H1 (cell line): Measurements from ENCODE around the gene GALNT15. TPM values are rescaled to one million over a fixed set of nuclear protein-coding genes. Genes with fewer than 3 reads are reported as not detected.

Experiments used
- CTCF ChIA-PET: fragments of 300-600 bp; sonication (Branson Sonifier 250); formaldehyde crosslinking; loops from one replicate; lab custom pipeline; 2021; ENCODE audit not compliant: partially characterized antibody; lab: Charles Lee
- POLR2A ChIA-PET: fragments of 300-600 bp; sonication (Branson Sonifier 250); formaldehyde crosslinking; loops from one replicate; lab custom pipeline; 2021; ENCODE audit warnings: inconsistent platforms; ENCODE audit not compliant: partially characterized antibody; lab: Charles Lee
- DNase-seq, 2 experiments: peaks; one replicate each; pipeline versions ENCODE4 v3.0.0 to v3.0.0-alpha.2; 2010 to 2022; ENCODE audit warnings: low spot score in 2 of 2, low read depth in 1 of 2, mixed read lengths in 1 of 2
- FAIRE-seq: peaks from 2 replicates; lab custom pipeline; 2011; peaks lifted over from hg19 to GRCh38; lab: Jason Lieb, UNC
- H2AFZ ChIP-seq: 2 replicates; pipeline ENCODE4 v1.8.1; 2012; ENCODE audit warnings: low read length, inconsistent platforms
- H2AK5ac ChIP-seq: 2 replicates; pipeline ENCODE4 v1.6.1; 2013; ENCODE audit warnings: low read depth, low read length
- H2BK120ac ChIP-seq: replicated peaks from 2 replicates; pipeline ENCODE3; 2013; ENCODE audit warnings: low read depth, low read length, inconsistent platforms
- H2BK12ac ChIP-seq: 2 replicates; pipeline ENCODE4 v1.6.1; 2013; ENCODE audit warnings: low read depth, low read length
- H2BK15ac ChIP-seq: 2 replicates; pipeline ENCODE4 v1.6.1; 2013; ENCODE audit warnings: low read length
- H2BK20ac ChIP-seq: 2 replicates; pipeline ENCODE4 v1.6.1; 2013; ENCODE audit warnings: low read length
- H2BK5ac ChIP-seq: 2 replicates; pipeline ENCODE4 v1.6.1; 2013; ENCODE audit warnings: low read depth, low read length
- H3K14ac ChIP-seq: 2 replicates; pipeline ENCODE4 v1.6.1; 2013; ENCODE audit warnings: inconsistent platforms; ENCODE audit not compliant: insufficient read length
- H3K18ac ChIP-seq: 2 replicates; pipeline ENCODE4 v1.6.1; 2013; ENCODE audit warnings: low read length; ENCODE audit errors: extremely low read depth
- H3K23ac ChIP-seq: 2 replicates; pipeline ENCODE4 v1.6.1; 2013; ENCODE audit warnings: inconsistent platforms; ENCODE audit not compliant: insufficient read length
- H3K23me2 ChIP-seq: 2 replicates; pipeline ENCODE4 v1.6.1; 2013; ENCODE audit warnings: low read depth, low read length
- H3K27ac ChIP-seq: 2 replicates; pipeline ENCODE4 v1.6.1; 2011; ENCODE audit warnings: low read depth, low read length, inconsistent platforms
- H3K27me3 ChIP-seq, 4 experiments: replicated peaks in 1 of 4; 1 replicate in 1 of 4; 2 replicates in 3 of 4; pipeline versions ENCODE4 v1.6.1 to v1.8.1; 2011 to 2013; ENCODE audit warnings: low read length in 3 of 4, mild to moderate bottlenecking in 3 of 4, inconsistent platforms in 2 of 4, mixed read lengths in 2 of 4, moderate library complexity in 1 of 4; ENCODE audit not compliant: control insufficient read depth in 3 of 4, insufficient read depth in 3 of 4; ENCODE audit errors: extremely low read depth in 1 of 4
- H3K36me3 ChIP-seq, 4 experiments: 2 replicates each; pipeline versions ENCODE4 v1.6.1 to v1.8.1; 2011 to 2013; ENCODE audit warnings: mild to moderate bottlenecking in 4 of 4, low read length in 3 of 4, moderate library complexity in 2 of 4, control low read depth in 1 of 4, inconsistent platforms in 1 of 4; ENCODE audit not compliant: insufficient read depth in 4 of 4, control insufficient read depth in 2 of 4
- H3K4ac ChIP-seq: replicated peaks from 2 replicates; pipeline ENCODE3; 2013; ENCODE audit warnings: low read length, low read depth, mixed read lengths, inconsistent platforms; ENCODE audit not compliant: insufficient read length
- H3K4me1 ChIP-seq, 4 experiments: replicated peaks in 1 of 4; 1 replicate in 1 of 4; 2 replicates in 3 of 4; pipeline versions ENCODE4 v1.6.1 to v1.8.1; 2011 to 2013; ENCODE audit warnings: low read length in 3 of 4, inconsistent platforms in 2 of 4, mixed read lengths in 1 of 4; ENCODE audit not compliant: insufficient read depth in 4 of 4, control insufficient read depth in 3 of 4
- H3K4me2 ChIP-seq, 2 experiments: 2 replicates each; pipeline versions ENCODE4 v1.6.1 to v1.8.1; 2011 to 2013; ENCODE audit warnings: low read depth in 2 of 2, low read length in 2 of 2, control low read depth in 1 of 2, inconsistent platforms in 1 of 2, mild to moderate bottlenecking in 1 of 2; ENCODE audit not compliant: insufficient read depth in 1 of 2
- H3K4me3 ChIP-seq, 4 experiments: fragments of 200-600, 300-600 bp in 1 of 4; sonication (generic), shearing (Covaris generic), sonication (Bioruptor Twin) in 1 of 4; 2 replicates each; pipeline versions ENCODE4 v1.5.1 to v1.8.1; 2011 to 2016; ENCODE audit warnings: low read length in 4 of 4, low read depth in 3 of 4, control low read depth in 2 of 4, inconsistent platforms in 2 of 4, mild to moderate bottlenecking in 2 of 4, mixed read lengths in 1 of 4, moderate library complexity in 1 of 4; ENCODE audit not compliant: insufficient read depth in 2 of 4; ENCODE audit errors: extremely low read depth in 1 of 4
- H3K56ac ChIP-seq: replicated peaks from 2 replicates; pipeline ENCODE3; 2013; ENCODE audit warnings: low read depth, mild to moderate bottlenecking, mixed read lengths, low read length, inconsistent platforms; ENCODE audit not compliant: insufficient read length
- H3K79me1 ChIP-seq: 2 replicates; pipeline ENCODE4 v1.6.1; 2013; ENCODE audit warnings: low read depth, low read length, control low read depth
- H3K79me2 ChIP-seq, 2 experiments: 2 replicates each; pipeline versions ENCODE4 v1.6.1 to v1.8.1; 2012 to 2013; ENCODE audit warnings: low read length in 2 of 2, mild to moderate bottlenecking in 2 of 2, inconsistent platforms in 1 of 2; ENCODE audit not compliant: insufficient read depth in 2 of 2, control insufficient read depth in 1 of 2
- H3K9ac ChIP-seq, 4 experiments: replicated peaks in 1 of 4; 1 replicate in 1 of 4; 2 replicates in 3 of 4; pipeline versions ENCODE4 v1.6.1 to v1.8.1; 2011 to 2013; ENCODE audit warnings: low read depth in 3 of 4, low read length in 3 of 4, control low read depth in 2 of 4, mild to moderate bottlenecking in 2 of 4, moderate library complexity in 2 of 4, inconsistent platforms in 1 of 4; ENCODE audit errors: extremely low read depth in 1 of 4
- H3K9me3 ChIP-seq, 2 experiments: 2 replicates each; pipeline versions ENCODE4 v1.6.1 to v1.8.1; 2012 to 2013; ENCODE audit warnings: mild to moderate bottlenecking in 2 of 2, moderate library complexity in 2 of 2, control low read depth in 1 of 2, inconsistent platforms in 1 of 2, low read depth in 1 of 2, low read length in 1 of 2, mixed read lengths in 1 of 2; ENCODE audit not compliant: insufficient read depth in 2 of 2
- H4K20me1 ChIP-seq, 2 experiments: replicated peaks in 1 of 2; 2 replicates each; pipeline versions ENCODE3 to v1.8.1; 2011 to 2013; ENCODE audit warnings: inconsistent platforms in 2 of 2, low read length in 2 of 2, mild to moderate bottlenecking in 1 of 2; ENCODE audit not compliant: insufficient read depth in 2 of 2, control insufficient read depth in 1 of 2
- H4K5ac ChIP-seq: 2 replicates; pipeline ENCODE4 v1.6.1; 2013; ENCODE audit warnings: low read length, low read depth, mixed read lengths, inconsistent platforms; ENCODE audit not compliant: insufficient read length
- H4K8ac ChIP-seq: 2 replicates; pipeline ENCODE4 v1.8.0; 2013; ENCODE audit warnings: mild to moderate bottlenecking, moderate library complexity, low read length, inconsistent platforms; ENCODE audit not compliant: insufficient read depth; ENCODE audit errors: extremely low read depth
- H4K91ac ChIP-seq: replicated peaks from 2 replicates; pipeline ENCODE3; 2013; ENCODE audit warnings: low read length, mixed read lengths, inconsistent platforms; ENCODE audit not compliant: insufficient read length
- POLR2A ChIP-seq, 2 experiments: IDR thresholded peaks; 1 replicate in 1 of 2; 2 replicates in 1 of 2; pipeline ENCODE4 v1.6.1; 2011; ENCODE audit warnings: low read depth in 2 of 2, low read length in 2 of 2, mild to moderate bottlenecking in 2 of 2; ENCODE audit errors: control extremely low read depth in 1 of 2
- RAD21 ChIP-seq, 2 experiments: IDR thresholded peaks in 1 of 2; conservative IDR thresholded peaks in 1 of 2; 2 replicates each; pipeline ENCODE4 v1.6.1; 2011; ENCODE audit warnings: low read depth in 2 of 2, low read length in 2 of 2, improper control_type of control experiment in 1 of 2, inconsistent platforms in 1 of 2, mild to moderate bottlenecking in 1 of 2, moderate library complexity in 1 of 2
- WGBS, 2 experiments: shearing (Covaris generic) in 1 of 2; methylation state at CpG; one replicate each; pipeline versions ENCODE4 v1.1.6 to v1.1.7; 2013 to 2015; ENCODE audit warnings: low lambda C conversion rate in 2 of 2, mixed read lengths in 2 of 2, inconsistent platforms in 1 of 2, low coverage in 1 of 2, missing lambda C conversion rate in 1 of 2; ENCODE audit not compliant: insufficient replicate concordance in 2 of 2, insufficient coverage in 1 of 2, insufficient read length in 1 of 2; ENCODE audit errors: extremely low coverage in 1 of 2, missing lambda C conversion rate in 1 of 2; 5-methylcytosine and 5-hydroxymethylcytosine counted together
- polyA plus RNA-seq, 7 experiments: library from polyadenylated mRNA; depleted of rRNA in 3 of 7; stranded (reverse) in 5 of 7; unstranded in 2 of 7; fragments of >200 nt in 5 of 7; fragments of 200-250 nt in 2 of 7; gene quantifications; 1 replicate in 5 of 7; 2 replicates in 1 of 7; 4 replicates in 1 of 7; pipeline versions ENCODE4 v1.2.1 to v1.2.3, GENCODE V29; 2011 to 2013; ENCODE audit warnings: missing spikeins in 2 of 7, mixed read lengths in 2 of 7
- total RNA-seq: library from RNA; stranded (reverse); fragmentation: NEBNext Ultra II Directional; extraction: Animal tissue kit (Norgen Biotek cat#: 25700); gene quantifications from 2 replicates; pipeline ENCODE4 v1.2.1, GENCODE V29; 2021

GALNT15 gene
- total and polyA plus RNA-seq, 2 of the 8 experiments (the other 6 are each of a cell fraction or from before 2014, with no cell fraction given): 0.02 TPM; not detected in 1

GRCh38 chr3:16211176-16211904, 36.9 kb downstream of the GALNT15 start:
- Histone ChIP-seq H3K36me3 (no peaks in the 10 kb centered on the region), H3K23ac (no peak overlapping the region), H2BK12ac (no peak overlapping the region), H3K4ac (no peak overlapping the region), H3K79me1 (no peaks in the 10 kb centered on the region), H3K4me1 (no peaks in the 10 kb centered on the region), H4K91ac (no peak overlapping the region), H3K18ac (no peak overlapping the region), H3K56ac (no peak overlapping the region), H4K20me1 (no peaks in the 10 kb centered on the region), H3K27me3 (peaks cover 0 to 5% (median 0%) of the 10 kb centered on the region in 4 experiments; a peak in 1 of 7 replicates), H4K8ac (no peak overlapping the region), H3K79me2 (no peaks in the 10 kb centered on the region), H3K9me3 (no peaks in the 10 kb centered on the region), H3K9ac (no peak overlapping the region; a peak in 1 of 7 replicates), H2BK15ac (no peak overlapping the region), H2AK5ac (no peak overlapping the region), H2BK5ac (no peak overlapping the region), H3K23me2 (no peaks in the 10 kb centered on the region), H3K4me3 (no peak overlapping the region), H4K5ac (no peak overlapping the region), H2BK20ac (no peak overlapping the region), H2AFZ (no peak overlapping the region), H3K14ac (no peak overlapping the region), H3K4me2 (no peak overlapping the region), H3K27ac (no peak overlapping the region), H2BK120ac (no peak overlapping the region)
- DNase-seq (no peak), FAIRE-seq (no peak)
- WGBS, 2 experiments: 93% methylated on average over 9 of the region's 9 CpGs; no CpG with 5 or more reads in 1 of the 2 experiments
- TF ChIP-seq POLR2A (IDR thresholded peaks at IDR 0.05; ENCODE audit: control extremely low read depth in 1 of 2, low read depth in 2 of 2, low read length in 2 of 2) (no peak), RAD21 (IDR thresholded peaks at IDR 0.05 in 1 of 2, conservative IDR thresholded peaks at IDR 0.05 in 1 of 2; ENCODE audit: low read depth in 2 of 2, low read length in 2 of 2) (peak in 1 of 2 experiments; percentile 13; a peak in 2 of 4 replicates)
- ChIA-PET CTCF (interaction anchor here (0.6 to 1.6 kb wide), 5 partner anchors 13 to 363 kb away, joined by 3 to 5 read pairs (median 4); no protein-coding TSS in a partner anchor), POLR2A (no interaction called here)
